Lung (tissue), 12 donors: Measurements from ENCODE around the gene FLVCR1. TPM values are rescaled to one million over a fixed set of nuclear protein-coding genes. Genes with fewer than 3 reads are reported as not detected.
"Not testable (repeated sequence)": the region's sequence is repeated elsewhere in the genome, so short reads cannot be mapped to it uniquely, and the experiment has no call there.

Experiments used
- ATAC-seq: fragments of 200-7000 bp; cut with Tn5 transposase; one replicate; pipeline ENCODE4 v1.9.1; 2020; ENCODE audit warnings: moderate number of reproducible peaks; ENCODE audit not compliant: insufficient read depth, low FRiP score
- DNase-seq, 3 donors: peaks; one replicate each; pipeline ENCODE4 v3.0.0-alpha.2; 2013 to 2017
- H3K27ac ChIP-seq, 2 donors: one replicate each; pipeline ENCODE4 v1.5.1; 2013; ENCODE audit warnings: mild to moderate bottlenecking in 2 of 2, moderate library complexity in 2 of 2, control low read depth in 1 of 2, inconsistent platforms in 1 of 2, low read depth in 1 of 2, low read length in 1 of 2
- H3K27me3 ChIP-seq, 3 donors: one replicate each; pipeline ENCODE4 v1.5.1; 2013; ENCODE audit warnings: low read length in 2 of 3; ENCODE audit not compliant: control insufficient read depth in 3 of 3, insufficient read depth in 3 of 3
- H3K36me3 ChIP-seq, 4 donors: one replicate each; pipeline ENCODE4 v1.5.1; 2013; ENCODE audit warnings: low read length in 4 of 4, mild to moderate bottlenecking in 1 of 4, moderate library complexity in 1 of 4; ENCODE audit not compliant: control insufficient read depth in 4 of 4, insufficient read depth in 4 of 4
- H3K4me1 ChIP-seq, 5 donors: one replicate each; pipeline ENCODE4 v1.5.1; 2013; ENCODE audit warnings: low read length in 5 of 5, mild to moderate bottlenecking in 2 of 5, moderate library complexity in 1 of 5; ENCODE audit not compliant: control insufficient read depth in 5 of 5, insufficient read depth in 5 of 5
- H3K4me3 ChIP-seq: one replicate; pipeline ENCODE4 v1.5.1; 2013; ENCODE audit warnings: mild to moderate bottlenecking, control low read depth, moderate library complexity
- H3K9ac ChIP-seq, 2 donors: one replicate each; pipeline ENCODE4 v1.5.1; 2013; ENCODE audit warnings: low read length in 2 of 2, control low read depth in 1 of 2; ENCODE audit not compliant: insufficient read depth in 1 of 2
- H3K9me3 ChIP-seq, 4 donors: one replicate each; pipeline ENCODE4 v1.5.1; 2013; ENCODE audit warnings: low read length in 3 of 4, mild to moderate bottlenecking in 1 of 4, moderate library complexity in 1 of 4; ENCODE audit not compliant: control insufficient read depth in 4 of 4, insufficient read depth in 3 of 4
- CTCF ChIP-seq: IDR thresholded peaks from 2 replicates; pipeline ENCODE4 v1.5.1; 2012; ENCODE audit warnings: mild to moderate bottlenecking; ENCODE audit errors: control extremely low read depth, extremely low read depth
- WGBS, 2 donors: extraction: QIAGEN DNeasy Blood & Tissue Kit; methylation state at CpG; one replicate each; pipeline ENCODE4 v1.1.7; 2013; 5-methylcytosine and 5-hydroxymethylcytosine counted together
- polyA plus RNA-seq, 2 donors: library from polyadenylated mRNA; stranded (reverse); fragments of 200-250 nt; gene quantifications; one replicate each; pipeline ENCODE4 v1.2.1, GENCODE V29; 2013
- total RNA-seq, 2 donors: library from RNA; depleted of rRNA in 1 of 2; stranded (reverse); fragments of >200 nt in 1 of 2; gene quantifications; one replicate each; pipeline ENCODE4 v1.2.1, GENCODE V29; 2014 to 2021
- donor health status: control.
- donor health status: control.
- donor health status: Bipolar disorder and iron deficiency.
- donor health status: healthy.
- donor health status: DM: yes; HTN: yes; CAD: no.

The FLVCR1 gene
- total and polyA plus RNA-seq, 4 donors: 4.5 to 17.4 (median 6.6) TPM

GRCh38 chr1:212828395-212828794 lies 29.7 kb upstream of the FLVCR1 start:
- peaks cover 0 to 1% (median 0%) of the 10 kb centered on the region in 5 donors for H3K4me1 ChIP-seq
- no peaks in the 10 kb centered on the region for H3K27me3 ChIP-seq
- no peak overlapping the region for H3K4me3 ChIP-seq
- WGBS, 2 donors: 87 to 88% methylated on average over 2 of the region's 2 CpGs
- H3K36me3 ChIP-seq: no peaks in the 10 kb centered on the region
- ATAC-seq (no peak), DNase-seq (no peak)
- H3K27ac ChIP-seq: no peak overlapping the region
- TF ChIP-seq CTCF: no peak
- H3K9ac ChIP-seq: no peak overlapping the region
- H3K9me3 ChIP-seq: peaks cover 0 to 10% (median 4%) of the 10 kb centered on the region in 4 donors

GRCh38 chr1:212833211-212834207 lies 24.6 kb upstream of the FLVCR1 start:
- ATAC-seq: peak; percentile 77
- not testable (repeated sequence) for H3K27ac ChIP-seq, H3K9ac ChIP-seq

GRCh38 chr1:212838145-212838544 lies 19.9 kb upstream of the FLVCR1 start:
- Histone ChIP-seq H3K36me3 (no peaks in the 10 kb centered on the region), H3K9me3 (no peaks in the 10 kb centered on the region), H3K27me3 (no peaks in the 10 kb centered on the region), H3K27ac (no peak overlapping the region), H3K9ac (no peak overlapping the region), H3K4me3 (no peak overlapping the region), H3K4me1 (no peaks in the 10 kb centered on the region)
- ATAC-seq: no peak
- 95 to 99% methylated on average over 5 of the region's 5 CpGs for WGBS, 2 donors
- TF ChIP-seq CTCF: no peak
- no peak for DNase-seq

More at GRCh38 chr1:212833211-212834207, 24.6 kb upstream of the FLVCR1 start:
- H3K36me3 ChIP-seq, H3K27me3 ChIP-seq, H3K9me3 ChIP-seq, H3K4me3 ChIP-seq, H3K4me1 ChIP-seq: not testable (repeated sequence)
- WGBS, 2 donors: 67 to 79% methylated on average over 8 of the region's 8 CpGs
- DNase-seq: peak in 2 of 3 donors; percentile 36 to 40

- not testable (repeated sequence) for DNase-seq, H3K27ac ChIP-seq, H3K4me3 ChIP-seq, H3K4me1 ChIP-seq, H3K36me3 ChIP-seq, ATAC-seq, H3K9me3 ChIP-seq, H3K9ac ChIP-seq, H3K27me3 ChIP-seq
- WGBS, 2 donors: 81 to 87% methylated on average over 3 of the region's 3 CpGs
These were observed 13.6 kb upstream of the FLVCR1 start for GRCh38 chr1:212844521-212844920.
